HepG2 (cell line): ENCODE measurements around the gene BUD23. TPM values are rescaled to one million over a fixed set of nuclear protein-coding genes. Genes with fewer than 3 reads are reported as not detected.

Source experiments
- ATAC-seq: fragments of 200-7000 bp; cut with Tn5 transposase; 3 replicates; pipeline ENCODE4 v1.9.1; 2020; ENCODE audit warnings: mild to moderate bottlenecking, moderate library complexity
- BruUV-seq: library from RNA; stranded (reverse); fragments of 400-500 nt; replicated peaks from 2 replicates; lab custom pipeline; 2021; lab: Mats Ljungman, UMichigan
- CTCF ChIA-PET: fragments of 300-600 bp; formaldehyde crosslinking; extraction: SDS; loops from one replicate; lab custom pipeline; 2021; ENCODE audit warnings: low total read pairs, inconsistent platforms, low intra/inter-chr PET ratio; lab: Yijun Ruan, JAX
- POLR2A ChIA-PET: fragments of 350-600 bp; sonication (Branson Sonifier 250); formaldehyde crosslinking; loops from one replicate; lab custom pipeline; 2020; ENCODE audit warnings: antibody characterized with exemption, inconsistent platforms; lab: Yijun Ruan, JAX
- DNase-seq: peaks from one replicate; pipeline ENCODE4 v3.0.0-alpha.2; 2015; ENCODE audit warnings: low spot score
- FAIRE-seq: peaks from 3 replicates; lab custom pipeline; 2011; peaks lifted over from hg19 to GRCh38; lab: Jason Lieb, UNC
- H2AFZ ChIP-seq: one replicate; pipeline ENCODE4 v1.6.1; 2011; ENCODE audit warnings: low read length, inconsistent platforms
- H3K27ac ChIP-seq: fragments of 300-600 bp; 3 replicates; pipeline ENCODE4 v1.8.0; 2011; ENCODE audit warnings: mixed run types, mild to moderate bottlenecking, mixed read lengths, low read length, inconsistent platforms; ENCODE audit not compliant: insufficient read depth; ENCODE audit errors: extremely low read length
- H3K27me3 ChIP-seq, 2 experiments: fragments of 200-600 bp in 1 of 2; 2 replicates in 1 of 2; 3 replicates in 1 of 2; pipeline versions ENCODE4 v1.6.0 to v1.8.0; 2011; ENCODE audit warnings: low read length in 2 of 2, mild to moderate bottlenecking in 2 of 2, moderate library complexity in 2 of 2, inconsistent platforms in 1 of 2; ENCODE audit not compliant: insufficient read depth in 2 of 2, control insufficient read depth in 1 of 2
- H3K36me3 ChIP-seq, 2 experiments: fragments of 200-600 bp in 1 of 2; replicated peaks in 1 of 2; 2 replicates in 1 of 2; 3 replicates in 1 of 2; pipeline versions ENCODE4 v1.5.1 to v1.8.0; 2011; ENCODE audit warnings: low read length in 2 of 2, inconsistent platforms in 1 of 2; ENCODE audit not compliant: insufficient read depth in 2 of 2, control insufficient read depth in 1 of 2
- H3K4me1 ChIP-seq: 2 replicates; pipeline ENCODE4 v1.5.1; 2012; ENCODE audit warnings: low read length, inconsistent platforms; ENCODE audit not compliant: insufficient read depth
- H3K4me2 ChIP-seq: 2 replicates; pipeline ENCODE4 v1.6.0; 2011; ENCODE audit warnings: low read depth, low read length, inconsistent platforms
- H3K4me3 ChIP-seq, 3 experiments: fragments of 200-600 bp in 1 of 3; sonication (generic), shearing (Covaris generic) in 1 of 3; replicated peaks in 1 of 3; 2 replicates each; pipeline ENCODE4 v1.5.1; 2011 to 2016; ENCODE audit warnings: low read length in 3 of 3, inconsistent platforms in 2 of 3, low read depth in 2 of 3, mild to moderate bottlenecking in 2 of 3, control low read depth in 1 of 3, mixed read lengths in 1 of 3; ENCODE audit not compliant: insufficient read depth in 1 of 3
- H3K79me2 ChIP-seq: one replicate; pipeline ENCODE4 v1.6.1; 2011; ENCODE audit warnings: low read length, inconsistent platforms; ENCODE audit not compliant: insufficient read depth
- H3K9ac ChIP-seq: 2 replicates; pipeline ENCODE4 v1.6.0; 2011; ENCODE audit warnings: mild to moderate bottlenecking, low read depth, low read length, inconsistent platforms; ENCODE audit not compliant: insufficient read depth
- H3K9me3 ChIP-seq: 2 replicates; pipeline ENCODE4 v1.5.1; 2012; ENCODE audit warnings: mild to moderate bottlenecking, low read length
- H4K20me1 ChIP-seq: 2 replicates; pipeline ENCODE4 v1.6.0; 2011; ENCODE audit warnings: inconsistent platforms, mild to moderate bottlenecking, low read length, moderate library complexity; ENCODE audit not compliant: insufficient read depth
- BRD4 ChIP-seq: sonication (generic); formaldehyde crosslinking; IDR thresholded peaks from 2 replicates; pipeline ENCODE4 v1.4.0; 2020; ENCODE audit warnings: missing genetic modification reagents
- HMGXB4 ChIP-seq, 2 experiments: sonication (generic) in 1 of 2; formaldehyde crosslinking in 1 of 2; IDR thresholded peaks; 2 replicates each; pipeline versions ENCODE4 v1.4.0 to v1.6.1; 2018 to 2020; ENCODE audit warnings: missing genetic modification reagents in 2 of 2, borderline replicate concordance in 1 of 2, low read depth in 1 of 2, mild to moderate bottlenecking in 1 of 2, missing biosample characterization in 1 of 2
- HNRNPLL ChIP-seq: fragments of 200-400 bp; formaldehyde crosslinking; IDR thresholded peaks from 2 replicates; pipeline ENCODE4 v1.6.1; 2017; ENCODE audit warnings: mild to moderate bottlenecking, low read depth, low read length; ENCODE audit not compliant: poor library complexity, severe bottlenecking
- HNRNPUL1 ChIP-seq: fragments of 200-400 bp; formaldehyde crosslinking; IDR thresholded peaks from 2 replicates; pipeline ENCODE4 v1.6.1; 2017; ENCODE audit warnings: low read depth, mild to moderate bottlenecking, low read length, moderate library complexity
- NAIF1 ChIP-seq: sonication (generic); formaldehyde crosslinking; IDR thresholded peaks from 2 replicates; pipeline ENCODE4 v1.5.0; 2020; ENCODE audit warnings: mild to moderate bottlenecking, missing genetic modification reagents, borderline replicate concordance
- NFATC3 ChIP-seq: sonication (generic); formaldehyde crosslinking; IDR thresholded peaks from 2 replicates; pipeline ENCODE4 v1.5.1; 2020; ENCODE audit warnings: mild to moderate bottlenecking, missing genetic modification reagents
- NRL ChIP-seq: sonication (generic); formaldehyde crosslinking; IDR thresholded peaks from 2 replicates; pipeline ENCODE4 v1.5.0; 2020; ENCODE audit warnings: missing genetic modification reagents, mild to moderate bottlenecking, moderate library complexity, borderline replicate concordance
- PHF21A ChIP-seq: sonication (generic); formaldehyde crosslinking; IDR thresholded peaks from 2 replicates; pipeline ENCODE4 v1.5.0; 2020; ENCODE audit warnings: mild to moderate bottlenecking, missing genetic modification reagents
- PRDM15 ChIP-seq: sonication (generic); formaldehyde crosslinking; IDR thresholded peaks from 2 replicates; pipeline ENCODE4 v1.4.0; 2020; ENCODE audit warnings: missing genetic modification reagents
- TFE3 ChIP-seq: IDR thresholded peaks from 2 replicates; pipeline ENCODE4 v1.6.1; 2016
- ZNF331 ChIP-seq: sonication (generic); formaldehyde crosslinking; IDR thresholded peaks from 2 replicates; pipeline ENCODE4 v1.4.0; 2020; ENCODE audit warnings: missing genetic modification reagents
- ZNF333 ChIP-seq: sonication (generic); formaldehyde crosslinking; IDR thresholded peaks from 2 replicates; pipeline ENCODE4 v1.4.0; 2020; ENCODE audit warnings: mild to moderate bottlenecking, missing genetic modification reagents, borderline replicate concordance
- ZNF337 ChIP-seq: sonication (generic); formaldehyde crosslinking; IDR thresholded peaks from 2 replicates; pipeline ENCODE4 v1.5.1; 2020; ENCODE audit warnings: missing genetic modification reagents, low read depth, mild to moderate bottlenecking, borderline replicate concordance
- ZNF44 ChIP-seq: sonication (generic); formaldehyde crosslinking; IDR thresholded peaks from 2 replicates; pipeline ENCODE4 v1.5.1; 2020; ENCODE audit warnings: mild to moderate bottlenecking, missing genetic modification reagents
- ZNF709 ChIP-seq: sonication (generic); formaldehyde crosslinking; IDR thresholded peaks from 2 replicates; pipeline ENCODE4 v1.5.0; 2020; ENCODE audit warnings: mild to moderate bottlenecking, missing genetic modification reagents
- WGBS: methylation state at CpG from one replicate; pipeline ENCODE4 v1.1.6; 2017; ENCODE audit warnings: low lambda C conversion rate; 5-methylcytosine and 5-hydroxymethylcytosine counted together
- in situ Hi-C: cut with HindIII; loops from 2 replicates; pipeline ENCODE4 v1.10.0; 2017; ENCODE audit warnings: low pct_unique_long_range_greater_than_20kb; ENCODE audit not compliant: extremely low pct_ligation_motif_present
- intact Hi-C: fragments of 100-400 bp; cut with micrococcal nuclease; formaldehyde crosslinking; loops from one replicate; pipeline ENCODE4 v1.10.0; 2022; ENCODE audit not compliant: unreplicated experiment
- polyA plus RNA-seq, 8 experiments: library from polyadenylated mRNA; depleted of rRNA in 3 of 8; stranded (reverse) in 7 of 8; unstranded in 1 of 8; fragments of >200 nt; fragmentation: Illumina TruSeq in 4 of 8; extraction: Trizol in 4 of 8; gene quantifications; 2 replicates each; pipeline versions ENCODE4 v1.2.1 to v1.2.3, GENCODE V29; 2011 to 2016; ENCODE audit warnings: low read depth in 4 of 8, missing spikeins in 1 of 8, mixed read lengths in 1 of 8; ENCODE audit not compliant: insufficient read depth in 1 of 8
- total RNA-seq, 5 experiments: library from RNA; depleted of rRNA; stranded (reverse); fragments of >200 nt; fragmentation: Illumina TruSeq; extraction: Trizol; gene quantifications; 2 replicates each; pipeline ENCODE4 v1.2.3, GENCODE V29; 2016; ENCODE audit warnings: low read depth in 1 of 5

The BUD23 gene
- total and polyA plus RNA-seq, 2 of the 13 experiments (the other 11 are each of a cell fraction or from before 2014, with no cell fraction given): 47.5 to 54.5 TPM

GRCh38 chr7:73738220-73738611 lies 54.8 kb downstream of the BUD23 start:
- FAIRE-seq (no peak), DNase-seq (no peak), ATAC-seq (peak; percentile 2)
- peak overlapping the region; percentile 74 for H3K27ac ChIP-seq
- H3K9me3 ChIP-seq: no peaks in the 10 kb centered on the region
- ChIA-PET CTCF (no interaction called here), POLR2A (interaction anchor here (0.6 to 1.7 kb wide), 10 partner anchors 10 to 270 kb away, joined by 3 to 6 read pairs (median 4); partner anchors contain the start of gene MLXIPL)
- intact Hi-C loops: no loop called here
- H2AFZ ChIP-seq: no peak overlapping the region
- H4K20me1 ChIP-seq: no peaks in the 10 kb centered on the region
- H3K27me3 ChIP-seq: no peaks in the 10 kb centered on the region
- H3K4me2 ChIP-seq: peak overlapping the region; percentile 91
- H3K4me3 ChIP-seq: peak overlapping the region; percentile 77 to 97 (median 92)
- H3K36me3 ChIP-seq: peaks cover 0 to 9% of the 10 kb centered on the region in 2 experiments; a peak in 1 of 5 replicates
- 1% methylated on average over 16 of the region's 24 CpGs for WGBS
- in situ Hi-C loops: no loop called here
- TSS peak; percentile 60 for BruUV-seq
- peaks cover 38% of the 10 kb centered on the region for H3K4me1 ChIP-seq
- peak overlapping the region; percentile 73 for H3K9ac ChIP-seq
- H3K79me2 ChIP-seq: no peaks in the 10 kb centered on the region
- TF ChIP-seq ZNF331 (CRISPR knock-in tag) (no peak), HNRNPLL (no peak), ZNF44 (CRISPR knock-in tag) (peak; percentile 45; the same call in 1 of the 2 replicates), BRD4 (CRISPR knock-in tag) (0 out of 2 replicates have a peak, but pooled peaks have one; percentile 38), ZNF333 (no peak), HMGXB4 (CRISPR knock-in tag; IDR thresholded peaks at IDR 0.05; ENCODE audit: borderline replicate concordance in 1 of 2, low read depth in 1 of 2) (no peak), HNRNPUL1 (no peak), NFATC3 (CRISPR knock-in tag) (no peak), ZNF709 (CRISPR knock-in tag) (peak; percentile 40; the same call in 1 of the 2 replicates), ZNF337 (CRISPR knock-in tag) (no peak), PHF21A (CRISPR knock-in tag) (no peak), NAIF1 (no peak), PRDM15 (CRISPR knock-in tag) (no peak), TFE3 (CRISPR knock-in tag) (0 out of 2 replicates have a peak, but pooled peaks have one; percentile 2), NRL (CRISPR knock-in tag) (0 out of 2 replicates have a peak, but pooled peaks have one; percentile 35)
